Right lobe of liver (tissue), 4 donors: Measurements from ENCODE around the gene SPPL3.

Experiments used
- POLR2A ChIP-seq: fragments of 450-650 bp; IDR thresholded peaks from one replicate; pipeline ENCODE4 v1.6.1; 2017; ENCODE audit warnings: antibody characterized with exemption, mild to moderate bottlenecking
- TF ChIP-seq, protein P1 (sequence below), 4 donors: fragments of 200-600 bp in 3 of 4; fragments of 450-650 bp in 1 of 4; IDR thresholded peaks; one replicate each; pipeline versions ENCODE4 v1.5.1 to v1.8.0; 2016 to 2022; ENCODE audit warnings: antibody characterized with exemption in 4 of 4, mild to moderate bottlenecking in 2 of 4
- donor health status: DM: no; HTN: no; CAD: no.
- donor health status: DM: no; HTN: no; CAD: no.
- donor health status: DM: no; HTN: yes; CAD: no.

DNA sequence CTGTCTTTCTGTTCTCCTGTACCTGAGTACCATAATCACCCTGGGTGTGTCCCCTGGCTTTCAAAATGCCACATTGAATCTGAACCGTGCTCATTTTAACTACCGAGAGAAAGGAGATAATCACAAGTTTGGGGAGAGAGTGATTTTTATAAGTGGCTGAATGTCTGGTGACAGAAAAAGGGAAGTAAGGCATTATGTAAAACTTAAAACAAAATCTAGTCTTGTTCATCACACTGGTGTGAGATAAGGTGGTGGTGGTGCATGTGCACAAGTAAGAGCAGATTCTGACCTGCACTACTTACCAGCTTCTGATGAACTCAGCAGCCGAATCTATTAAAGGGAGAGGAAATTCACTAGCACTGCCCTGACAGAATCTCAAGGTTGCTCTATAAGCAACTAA lies 56.3 kb downstream of the SPPL3 start:
- TF ChIP-seq, protein P1, sequence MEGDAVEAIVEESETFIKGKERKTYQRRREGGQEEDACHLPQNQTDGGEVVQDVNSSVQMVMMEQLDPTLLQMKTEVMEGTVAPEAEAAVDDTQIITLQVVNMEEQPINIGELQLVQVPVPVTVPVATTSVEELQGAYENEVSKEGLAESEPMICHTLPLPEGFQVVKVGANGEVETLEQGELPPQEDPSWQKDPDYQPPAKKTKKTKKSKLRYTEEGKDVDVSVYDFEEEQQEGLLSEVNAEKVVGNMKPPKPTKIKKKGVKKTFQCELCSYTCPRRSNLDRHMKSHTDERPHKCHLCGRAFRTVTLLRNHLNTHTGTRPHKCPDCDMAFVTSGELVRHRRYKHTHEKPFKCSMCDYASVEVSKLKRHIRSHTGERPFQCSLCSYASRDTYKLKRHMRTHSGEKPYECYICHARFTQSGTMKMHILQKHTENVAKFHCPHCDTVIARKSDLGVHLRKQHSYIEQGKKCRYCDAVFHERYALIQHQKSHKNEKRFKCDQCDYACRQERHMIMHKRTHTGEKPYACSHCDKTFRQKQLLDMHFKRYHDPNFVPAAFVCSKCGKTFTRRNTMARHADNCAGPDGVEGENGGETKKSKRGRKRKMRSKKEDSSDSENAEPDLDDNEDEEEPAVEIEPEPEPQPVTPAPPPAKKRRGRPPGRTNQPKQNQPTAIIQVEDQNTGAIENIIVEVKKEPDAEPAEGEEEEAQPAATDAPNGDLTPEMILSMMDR (IDR thresholded peaks at IDR 0.05), result no peak
- no peak for TF ChIP-seq POLR2A
